ENCODE data around the gene EEF2. TPM values are rescaled to one million over a fixed set of nuclear protein-coding genes. Genes with fewer than 3 reads are reported as not detected.

Gene EEF2
- polyA plus RNA-seq, 1 donor, result 2,964 TPM

- no peak for DNase-seq
Measured at GRCh38 chr19:3983936-3984583, 1.2 kb downstream of the EEF2 start.

- DNase-seq, result no peak
Measured at GRCh38 chr19:3983542-3983914, 1.7 kb downstream of the EEF2 start.

GRCh38 chr19:3982701-3983541 lies 2.3 kb downstream of the EEF2 start:
- no peak for DNase-seq

- no peak for DNase-seq
Measured at GRCh38 chr19:3981736-3982681, 3.3 kb downstream of the EEF2 start.

- no peak for DNase-seq
Measured at GRCh38 chr19:3981373-3981735, 3.9 kb downstream of the EEF2 start.

- DNase-seq, result no peak
Measured at GRCh38 chr19:3980353-3981251, 4.7 kb downstream of the EEF2 start.

- DNase-seq, result no peak
Measured at GRCh38 chr19:3979674-3980352, 5.5 kb downstream of the EEF2 start.

- DNase-seq, result no peak
Measured at GRCh38 chr19:3979289-3979673, 6.0 kb downstream of the EEF2 start.

GRCh38 chr19:3978145-3978544 lies 7.1 kb downstream of the EEF2 start:
- no peak for DNase-seq

GRCh38 chr19:3977242-3978143 lies 7.8 kb downstream of the EEF2 start:
- no peak for DNase-seq

GRCh38 chr19:3976495-3977241 lies 8.6 kb downstream of the EEF2 start:
- no peak for DNase-seq

- DNase-seq, result no peak
Measured at GRCh38 chr19:3975637-3976087, 9.6 kb downstream of the EEF2 start.

- no peak for DNase-seq
Measured at GRCh38 chr19:3975144-3975543, 10.1 kb downstream of the EEF2 start.

- DNase-seq, result peak; percentile 98
Measured at GRCh38 chr19:3970808-3971598, 14.3 kb downstream of the EEF2 start, which contains the start of gene DAPK3. Gene DAPK3, minus strand, starts transcription at chr19:3971099. Its CDS starts 1,364 bp downstream, at chr19:3969735.

GRCh38 chr19:3970313-3970807 lies 14.9 kb downstream of the EEF2 start:
- DNase-seq, result no peak

GRCh38 chr19:3969435-3970312 lies 15.6 kb downstream of the EEF2 start:
- DNase-seq, result no peak

Data from hindlimb muscle (tissue), 1 donor.